Measurements from ENCODE around the gene CKB.

DNA sequence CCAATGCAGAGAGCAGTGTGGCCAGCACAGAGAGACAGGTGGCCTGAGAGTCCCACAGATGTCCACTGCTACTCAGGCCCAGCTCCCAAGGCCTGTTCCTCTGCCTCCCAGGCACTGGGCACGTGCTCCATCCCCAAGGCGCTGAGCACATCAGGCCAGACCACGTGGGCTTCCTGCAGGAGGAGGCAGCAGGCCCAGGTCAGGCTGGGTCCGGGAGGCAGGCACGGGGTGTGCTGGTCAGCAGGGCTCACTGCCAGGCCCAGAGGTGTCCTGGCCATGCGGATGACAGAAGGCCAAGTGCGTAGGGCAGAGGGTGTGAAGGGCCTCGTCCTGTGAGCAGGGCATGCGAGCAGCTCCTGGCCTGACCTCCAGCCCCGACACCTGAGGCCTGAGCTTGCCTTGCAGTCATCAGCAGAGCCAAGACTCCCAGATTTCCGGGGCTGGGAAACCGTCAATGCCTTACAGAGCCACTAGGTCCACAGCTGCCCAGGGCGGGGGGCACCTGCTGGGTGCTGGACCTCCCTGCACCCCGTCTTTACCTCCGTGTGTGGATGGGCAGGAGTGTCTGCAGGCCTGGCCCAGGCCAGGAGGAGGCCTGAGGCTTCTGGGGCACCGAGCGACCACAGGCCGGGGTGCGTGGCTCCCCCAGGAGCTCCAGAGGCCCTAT lies 21.2 kb upstream of the CKB start:
- TF ChIP-seq, protein P1, sequence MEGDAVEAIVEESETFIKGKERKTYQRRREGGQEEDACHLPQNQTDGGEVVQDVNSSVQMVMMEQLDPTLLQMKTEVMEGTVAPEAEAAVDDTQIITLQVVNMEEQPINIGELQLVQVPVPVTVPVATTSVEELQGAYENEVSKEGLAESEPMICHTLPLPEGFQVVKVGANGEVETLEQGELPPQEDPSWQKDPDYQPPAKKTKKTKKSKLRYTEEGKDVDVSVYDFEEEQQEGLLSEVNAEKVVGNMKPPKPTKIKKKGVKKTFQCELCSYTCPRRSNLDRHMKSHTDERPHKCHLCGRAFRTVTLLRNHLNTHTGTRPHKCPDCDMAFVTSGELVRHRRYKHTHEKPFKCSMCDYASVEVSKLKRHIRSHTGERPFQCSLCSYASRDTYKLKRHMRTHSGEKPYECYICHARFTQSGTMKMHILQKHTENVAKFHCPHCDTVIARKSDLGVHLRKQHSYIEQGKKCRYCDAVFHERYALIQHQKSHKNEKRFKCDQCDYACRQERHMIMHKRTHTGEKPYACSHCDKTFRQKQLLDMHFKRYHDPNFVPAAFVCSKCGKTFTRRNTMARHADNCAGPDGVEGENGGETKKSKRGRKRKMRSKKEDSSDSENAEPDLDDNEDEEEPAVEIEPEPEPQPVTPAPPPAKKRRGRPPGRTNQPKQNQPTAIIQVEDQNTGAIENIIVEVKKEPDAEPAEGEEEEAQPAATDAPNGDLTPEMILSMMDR (IDR thresholded peaks at IDR 0.05) = no peak
- TF ChIP-seq POLR2A (IDR thresholded peaks at IDR 0.05) (no peak), POLR2AphosphoS5 (IDR thresholded peaks at IDR 0.05) (no peak)
